H9 (cell line): Measurements from ENCODE around the gene CAMK2N2. TPM values are rescaled to one million over a fixed set of nuclear protein-coding genes. Genes with fewer than 3 reads are reported as not detected.

ENCODE experiments used
- DNase-seq: peaks from one replicate; pipeline ENCODE4 v3.0.0-alpha.2; 2017
- H2AFZ ChIP-seq: one replicate; pipeline ENCODE4 v1.6.1; 2013; ENCODE audit warnings: mild to moderate bottlenecking, low read length, control low read depth, moderate library complexity
- H2AK5ac ChIP-seq: 2 replicates; pipeline ENCODE4 v1.6.1; 2013; ENCODE audit warnings: low read length, control low read depth, mixed read lengths; ENCODE audit not compliant: insufficient read length
- H2BK120ac ChIP-seq: one replicate; pipeline ENCODE4 v1.6.1; 2013; ENCODE audit warnings: low read depth, mild to moderate bottlenecking, low read length, control low read depth, inconsistent platforms; ENCODE audit not compliant: poor library complexity, severe bottlenecking
- H2BK12ac ChIP-seq: 2 replicates; pipeline ENCODE4 v1.6.1; 2013; ENCODE audit warnings: low read length, control low read depth, mixed read lengths, low read depth; ENCODE audit not compliant: insufficient read length
- H2BK15ac ChIP-seq: 2 replicates; pipeline ENCODE4 v1.6.1; 2013; ENCODE audit warnings: low read depth, low read length, control low read depth
- H2BK20ac ChIP-seq: one replicate; pipeline ENCODE4 v1.6.1; 2013; ENCODE audit warnings: low read depth, mild to moderate bottlenecking, low read length, control low read depth, inconsistent platforms; ENCODE audit not compliant: poor library complexity, severe bottlenecking
- H2BK5ac ChIP-seq: 2 replicates; pipeline ENCODE4 v1.6.1; 2013; ENCODE audit warnings: low read length, control low read depth, mixed read lengths; ENCODE audit not compliant: insufficient read length
- H3K14ac ChIP-seq: 2 replicates; pipeline ENCODE4 v1.6.1; 2013; ENCODE audit warnings: low read length, control low read depth; ENCODE audit not compliant: insufficient read depth
- H3K18ac ChIP-seq: 2 replicates; pipeline ENCODE4 v1.6.1; 2013; ENCODE audit warnings: low read depth, mild to moderate bottlenecking, mixed read lengths, low read length, control low read depth; ENCODE audit not compliant: insufficient read length
- H3K23ac ChIP-seq: 2 replicates; pipeline ENCODE4 v1.6.1; 2013; ENCODE audit warnings: low read length, control low read depth, mixed read lengths, low read depth; ENCODE audit not compliant: insufficient read length
- H3K23me2 ChIP-seq: 2 replicates; pipeline ENCODE4 v1.6.1; 2013; ENCODE audit warnings: low read depth, mild to moderate bottlenecking, mixed read lengths, low read length, control low read depth; ENCODE audit not compliant: insufficient read length, poor library complexity, severe bottlenecking
- H3K27ac ChIP-seq: 2 replicates; pipeline ENCODE4 v1.5.1; 2013; ENCODE audit warnings: low read length, control low read depth, mixed read lengths, low read depth; ENCODE audit not compliant: insufficient read length
- H3K27me3 ChIP-seq: 2 replicates; pipeline ENCODE4 v1.6.1; 2013; ENCODE audit warnings: low read length, control low read depth, inconsistent platforms; ENCODE audit not compliant: insufficient read depth
- H3K4ac ChIP-seq: 2 replicates; pipeline ENCODE4 v1.6.1; 2013; ENCODE audit warnings: low read depth, mild to moderate bottlenecking, control low read depth, inconsistent platforms, low read length, moderate library complexity
- H3K4me1 ChIP-seq: 2 replicates; pipeline ENCODE4 v1.6.1; 2013; ENCODE audit warnings: low read length, control low read depth, inconsistent platforms; ENCODE audit not compliant: insufficient read depth
- H3K4me2 ChIP-seq: 2 replicates; pipeline ENCODE4 v1.6.1; 2013; ENCODE audit warnings: low read length, control low read depth, mixed read lengths; ENCODE audit not compliant: insufficient read length, insufficient read depth
- H3K56ac ChIP-seq: 2 replicates; pipeline ENCODE4 v1.6.1; 2013; ENCODE audit warnings: low read depth, mild to moderate bottlenecking, mixed read lengths, low read length, control low read depth; ENCODE audit not compliant: insufficient read length
- H3K79me1 ChIP-seq: 2 replicates; pipeline ENCODE4 v1.6.1; 2013; ENCODE audit warnings: low read depth, mild to moderate bottlenecking, moderate library complexity, low read length, control low read depth, inconsistent platforms; ENCODE audit not compliant: insufficient read depth, poor library complexity, severe bottlenecking
- H3K79me2 ChIP-seq: 2 replicates; pipeline ENCODE4 v1.6.1; 2013; ENCODE audit warnings: low read length, control low read depth, inconsistent platforms; ENCODE audit not compliant: insufficient read depth
- H3K9ac ChIP-seq: 2 replicates; pipeline ENCODE4 v1.6.1; 2013; ENCODE audit warnings: low read length, control low read depth, mixed read lengths; ENCODE audit not compliant: insufficient read length; ENCODE audit errors: extremely low read depth
- H3K9me3 ChIP-seq: one replicate; pipeline ENCODE4 v1.6.1; 2013; ENCODE audit warnings: low read depth, low read length, inconsistent platforms; ENCODE audit not compliant: control insufficient read depth
- H3T11ph ChIP-seq: one replicate; pipeline ENCODE4 v1.6.1; 2013; ENCODE audit warnings: mild to moderate bottlenecking, low read length, control low read depth, inconsistent platforms
- H4K20me1 ChIP-seq: one replicate; pipeline ENCODE4 v1.6.1; 2013; ENCODE audit not compliant: control insufficient read depth, insufficient read length, insufficient read depth
- H4K5ac ChIP-seq: 2 replicates; pipeline ENCODE4 v1.6.1; 2013; ENCODE audit warnings: low read depth, mild to moderate bottlenecking, mixed read lengths, low read length, control low read depth; ENCODE audit not compliant: insufficient read length
- H4K8ac ChIP-seq: replicated peaks from 2 replicates; pipeline ENCODE4 v1.6.1; 2013; ENCODE audit warnings: low read length, control low read depth, mixed read lengths, low read depth; ENCODE audit not compliant: insufficient read length
- H4K91ac ChIP-seq: 2 replicates; pipeline ENCODE4 v1.6.1; 2013; ENCODE audit warnings: low read depth, mild to moderate bottlenecking, moderate library complexity, mixed read lengths, low read length, control low read depth; ENCODE audit not compliant: insufficient read length
- H3K27ac Mint-ChIP-seq, 3 experiments: 2 replicates in 2 of 3; 3 replicates in 1 of 3; pipeline ENCODE4 v1.8.0; 2020 to 2021; ENCODE audit warnings: mixed read lengths in 3 of 3, mild to moderate bottlenecking in 1 of 3, moderate library complexity in 1 of 3
- H3K27me3 Mint-ChIP-seq: 2 replicates; pipeline ENCODE4 v1.8.0; 2021; ENCODE audit warnings: low read depth, mild to moderate bottlenecking, moderate library complexity, mixed read lengths
- H3K36me3 Mint-ChIP-seq, 3 experiments: 2 replicates in 2 of 3; 3 replicates in 1 of 3; pipeline ENCODE4 v1.8.0; 2020 to 2021; ENCODE audit warnings: low read depth in 3 of 3, mixed read lengths in 3 of 3; ENCODE audit not compliant: insufficient read depth in 1 of 3
- H3K4me1 Mint-ChIP-seq, 2 experiments: 2 replicates each; pipeline ENCODE4 v1.8.0; 2020; ENCODE audit warnings: mixed read lengths in 2 of 2
- H3K4me3 Mint-ChIP-seq, 2 experiments: 2 replicates in 1 of 2; 3 replicates in 1 of 2; pipeline ENCODE4 v1.8.0; 2020 to 2021; ENCODE audit warnings: mild to moderate bottlenecking in 2 of 2, mixed read lengths in 2 of 2, moderate library complexity in 1 of 2
- H3K9me3 Mint-ChIP-seq, 2 experiments: 2 replicates in 1 of 2; 3 replicates in 1 of 2; pipeline ENCODE4 v1.8.0; 2020; ENCODE audit warnings: mild to moderate bottlenecking in 2 of 2, mixed read lengths in 2 of 2, moderate library complexity in 1 of 2
- CTCF ChIP-seq: fragments of 200-600 bp; sonication (generic); conservative IDR thresholded peaks from 3 replicates; pipeline ENCODE4 v1.8.0; 2021; ENCODE audit warnings: antibody characterized with exemption, mild to moderate bottlenecking
- WGBS: extraction: QIAGEN DNeasy Blood & Tissue Kit; methylation state at CpG from one replicate; pipeline ENCODE4 v1.1.7; 2013; ENCODE audit warnings: missing lambda C conversion rate, low lambda C conversion rate, mixed read lengths; ENCODE audit not compliant: insufficient read length; ENCODE audit errors: extremely low coverage; 5-methylcytosine and 5-hydroxymethylcytosine counted together
- total RNA-seq: library from RNA; stranded (reverse); gene quantifications from 2 replicates; pipeline ENCODE4 v1.2.1, GENCODE V29; 2021

The CAMK2N2 gene
- total RNA-seq, 1 experiment from 2014 or later, result 12.6 TPM

GRCh38 chr3:184259878-184260723 lies 1.3 kb downstream of the CAMK2N2 start:
- Histone ChIP-seq H3K9me3 (no peaks in the 10 kb centered on the region), H3K27me3 (peaks cover 14% of the 10 kb centered on the region; the same call in 1 of the 2 replicates), H3K18ac (no peak overlapping the region), H4K8ac (no peak overlapping the region), H4K20me1 (no peaks in the 10 kb centered on the region), H2AFZ (no peak overlapping the region), H2BK15ac (no peak overlapping the region), H3K23ac (no peak overlapping the region), H4K5ac (no peak overlapping the region), H3K4me1 (no peaks in the 10 kb centered on the region), H2BK20ac (no peak overlapping the region), H3T11ph (no peak overlapping the region), H3K4me2 (peak overlapping the region; percentile 85), H4K91ac (no peak overlapping the region), H3K79me1 (no peaks in the 10 kb centered on the region), H2BK12ac (no peak overlapping the region), H2BK5ac (no peak overlapping the region), H3K56ac (no peak overlapping the region), H3K14ac (no peak overlapping the region), H3K27ac (no peak overlapping the region), H2AK5ac (no peak overlapping the region), H2BK120ac (no peak overlapping the region), H3K9ac (no peak overlapping the region), H3K23me2 (peaks cover 21% of the 10 kb centered on the region), H3K4ac (no peak overlapping the region), H3K79me2 (no peaks in the 10 kb centered on the region)
- no CpG with 5 or more reads among the region's 91 CpGs for WGBS
- H3K27me3 Mint-ChIP-seq, result peaks cover 71% of the 10 kb centered on the region
- no peak for TF ChIP-seq CTCF
- H3K9me3 Mint-ChIP-seq, result no peaks in the 10 kb centered on the region
- peak overlapping the region in 1 of 3 experiments; percentile 12; a peak in 2 of 7 replicates for H3K27ac Mint-ChIP-seq
- H3K4me3 Mint-ChIP-seq, result peak overlapping the region; percentile 81 to 86
- H3K36me3 Mint-ChIP-seq, result peaks cover 0 to 8% (median 2%) of the 10 kb centered on the region in 3 experiments; a peak in 3 of 7 replicates
- peaks cover 19 to 21% of the 10 kb centered on the region in 2 experiments for H3K4me1 Mint-ChIP-seq
- DNase-seq, result no peak
